ENCODE measurements around the gene DLG1.
A peak's percentile ranks its signal among the peaks of the same experiment; 100 is the strongest.

The DLG1 gene

GRCh38 chr3:197189623-197190022 lies 108.8 kb downstream of the DLG1 start:
- in situ Hi-C loops (cut with HindIII; ENCODE audit: low sequenced_read_pairs): no loop called here
- H3K4me3 ChIP-seq (ENCODE audit: low read depth, low read length): no peak overlapping the region
- DNase-seq (ENCODE audit: low read depth): no peak
- TF ChIP-seq CTCF (IDR thresholded peaks at IDR 0.05; ENCODE audit: low read depth, low read length, missing control alignments): no peak

GRCh38 chr3:197188963-197189362 lies 109.4 kb downstream of the DLG1 start:
- in situ Hi-C loops (cut with HindIII; ENCODE audit: low sequenced_read_pairs): no loop called here
- no peak for TF ChIP-seq CTCF (IDR thresholded peaks at IDR 0.05; ENCODE audit: low read depth, low read length, missing control alignments)
- no peak overlapping the region for H3K4me3 ChIP-seq (ENCODE audit: low read depth, low read length)
- no peak for DNase-seq (ENCODE audit: low read depth)

- H3K4me3 ChIP-seq (ENCODE audit: low read depth, low read length): no peak overlapping the region
- DNase-seq (ENCODE audit: low read depth): peak; percentile 55
- in situ Hi-C loops (cut with HindIII; ENCODE audit: low sequenced_read_pairs): no loop called here
- TF ChIP-seq CTCF (IDR thresholded peaks at IDR 0.05; ENCODE audit: low read depth, low read length, missing control alignments): peak; percentile 63
Observed at GRCh38 chr3:197186887-197187588, 111.4 kb downstream of the DLG1 start.

- in situ Hi-C loops (cut with HindIII; ENCODE audit: low sequenced_read_pairs): no loop called here
- DNase-seq (ENCODE audit: low read depth): no peak
- H3K4me3 ChIP-seq (ENCODE audit: low read depth, low read length): no peak overlapping the region
- no peak for TF ChIP-seq CTCF (IDR thresholded peaks at IDR 0.05; ENCODE audit: low read depth, low read length, missing control alignments)
Observed at GRCh38 chr3:197183582-197183981, 114.8 kb downstream of the DLG1 start.

GRCh38 chr3:197181741-197182140 lies 116.7 kb downstream of the DLG1 start:
- H3K4me3 ChIP-seq (ENCODE audit: low read depth, low read length): no peak overlapping the region
- no peak for DNase-seq (ENCODE audit: low read depth)
- in situ Hi-C loops (cut with HindIII; ENCODE audit: low sequenced_read_pairs): no loop called here
- TF ChIP-seq CTCF (IDR thresholded peaks at IDR 0.05; ENCODE audit: low read depth, low read length, missing control alignments): no peak

- in situ Hi-C loops (cut with HindIII; ENCODE audit: low sequenced_read_pairs): no loop called here
- DNase-seq (ENCODE audit: low read depth): no peak
- no peak for TF ChIP-seq CTCF (IDR thresholded peaks at IDR 0.05; ENCODE audit: low read depth, low read length, missing control alignments)
- H3K4me3 ChIP-seq (ENCODE audit: low read depth, low read length): no peak overlapping the region
Observed at GRCh38 chr3:197178998-197179397, 119.4 kb downstream of the DLG1 start.
